ENCODE data around the gene IL13RA2. TPM values are rescaled to one million over a fixed set of nuclear protein-coding genes. Genes with fewer than 3 reads are reported as not detected.

Gene IL13RA2
- total and polyA plus RNA-seq, 2 donors (not counting 1 experiment from before 2014, with no cell fraction given): 12.7 to 42.1 TPM

GRCh38 chrX:115058276-115058675 is 40.9 kb upstream of the IL13RA2 start:
- H2AFZ ChIP-seq (ENCODE audit: low read length): no peak overlapping the region
- no peaks in the 10 kb centered on the region for H4K20me1 ChIP-seq (ENCODE audit: control insufficient read depth, extremely low read depth, insufficient read depth, low read length)
- H3K79me2 ChIP-seq (ENCODE audit: control insufficient read depth, insufficient read depth, low read length): no peaks in the 10 kb centered on the region
- H3K4me2 ChIP-seq (ENCODE audit: extremely low read depth, insufficient read depth, low read length): peak overlapping the region; percentile 13
- no peak overlapping the region for H3K9ac ChIP-seq (ENCODE audit: insufficient read depth, low read length)
- H3K4me3 ChIP-seq (replicated peaks in 1 of 4; ENCODE audit: control extremely low read depth in 1 of 4, insufficient read depth in 1 of 4, low read depth in 3 of 4, low read length in 4 of 4): no peak overlapping the region
- TF ChIP-seq CTCF (conservative IDR thresholded peaks at IDR 0.05 in 1 of 2, IDR thresholded peaks at IDR 0.05 in 1 of 2; ENCODE audit: low read depth in 1 of 2, low read length in 2 of 2) (no peak), EZH2 (IDR thresholded peaks at IDR 0.05; ENCODE audit: low read length, missing control alignments) (no peak)
- no peaks in the 10 kb centered on the region for H3K27me3 ChIP-seq (ENCODE audit: control insufficient read depth, insufficient read depth, low read length)
- H3K4me1 ChIP-seq (ENCODE audit: control insufficient read depth, extremely low read depth, insufficient read depth, low read length): peaks cover 2% of the 10 kb centered on the region
- peak overlapping the region; percentile 14 for H3K27ac ChIP-seq (ENCODE audit: insufficient read depth, low read length)
- DNase-seq (ENCODE audit: low read depth in 2 of 2): peak; percentile 88 to 92
- H3K9me3 ChIP-seq (ENCODE audit: control insufficient read depth, insufficient read depth, low read depth, low read length): no peaks in the 10 kb centered on the region
- H3K36me3 ChIP-seq (ENCODE audit: control insufficient read depth, insufficient read depth, low read length): no peaks in the 10 kb centered on the region

- TF ChIP-seq CTCF (conservative IDR thresholded peaks at IDR 0.05 in 1 of 2, IDR thresholded peaks at IDR 0.05 in 1 of 2; ENCODE audit: low read depth in 1 of 2, low read length in 2 of 2): no peak
- no peak for TF ChIP-seq EZH2 (IDR thresholded peaks at IDR 0.05; ENCODE audit: low read length, missing control alignments)
- H3K4me3 ChIP-seq (replicated peaks in 1 of 4; ENCODE audit: control extremely low read depth in 1 of 4, insufficient read depth in 1 of 4, low read depth in 3 of 4, low read length in 4 of 4): no peak overlapping the region
- H3K27me3 ChIP-seq (ENCODE audit: control insufficient read depth, insufficient read depth, low read length): no peaks in the 10 kb centered on the region
- DNase-seq (ENCODE audit: low read depth in 2 of 2): no peak
- no peak overlapping the region for H2AFZ ChIP-seq (ENCODE audit: low read length)
- no peak overlapping the region for H3K27ac ChIP-seq (ENCODE audit: insufficient read depth, low read length)
- peaks cover 2% of the 10 kb centered on the region for H3K4me1 ChIP-seq (ENCODE audit: control insufficient read depth, extremely low read depth, insufficient read depth, low read length)
- no peaks in the 10 kb centered on the region for H4K20me1 ChIP-seq (ENCODE audit: control insufficient read depth, extremely low read depth, insufficient read depth, low read length)
- no peaks in the 10 kb centered on the region for H3K79me2 ChIP-seq (ENCODE audit: control insufficient read depth, insufficient read depth, low read length)
- no peak overlapping the region for H3K4me2 ChIP-seq (ENCODE audit: extremely low read depth, insufficient read depth, low read length)
- H3K9me3 ChIP-seq (ENCODE audit: control insufficient read depth, insufficient read depth, low read depth, low read length): no peaks in the 10 kb centered on the region
- H3K36me3 ChIP-seq (ENCODE audit: control insufficient read depth, insufficient read depth, low read length): no peaks in the 10 kb centered on the region
- no peak overlapping the region for H3K9ac ChIP-seq (ENCODE audit: insufficient read depth, low read length)
These were observed 37.5 kb upstream of the IL13RA2 start for GRCh38 chrX:115054876-115055275.

DNA sequence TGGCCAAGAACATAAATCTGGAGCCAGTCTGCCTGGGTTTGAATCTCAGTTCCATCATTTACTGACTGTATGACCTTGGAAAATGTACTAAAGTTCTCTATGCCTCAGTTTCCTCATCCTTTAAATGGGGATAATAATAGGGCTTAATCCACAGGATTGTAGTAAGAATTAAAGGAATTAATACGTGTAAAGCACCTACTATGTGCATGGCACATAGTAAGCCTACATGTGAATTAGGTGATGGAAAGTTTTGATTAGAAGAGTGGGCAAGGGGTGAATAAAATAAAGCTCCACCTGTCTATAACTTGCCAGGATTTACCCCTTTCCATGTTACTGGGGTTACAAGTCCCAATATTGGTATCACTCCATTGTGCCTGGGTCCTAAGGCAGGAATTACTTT is 35.8 kb upstream of the IL13RA2 start:
- H2AFZ ChIP-seq (ENCODE audit: low read length): no peak overlapping the region
- no peaks in the 10 kb centered on the region for H3K36me3 ChIP-seq (ENCODE audit: control insufficient read depth, insufficient read depth, low read length)
- no peaks in the 10 kb centered on the region for H3K27me3 ChIP-seq (ENCODE audit: control insufficient read depth, insufficient read depth, low read length)
- H4K20me1 ChIP-seq (ENCODE audit: control insufficient read depth, extremely low read depth, insufficient read depth, low read length): no peaks in the 10 kb centered on the region
- peaks cover 2% of the 10 kb centered on the region for H3K4me1 ChIP-seq (ENCODE audit: control insufficient read depth, extremely low read depth, insufficient read depth, low read length)
- H3K4me3 ChIP-seq (replicated peaks in 1 of 4; ENCODE audit: control extremely low read depth in 1 of 4, insufficient read depth in 1 of 4, low read depth in 3 of 4, low read length in 4 of 4): no peak overlapping the region
- H3K79me2 ChIP-seq (ENCODE audit: control insufficient read depth, insufficient read depth, low read length): no peaks in the 10 kb centered on the region
- no peak overlapping the region for H3K9ac ChIP-seq (ENCODE audit: insufficient read depth, low read length)
- H3K4me2 ChIP-seq (ENCODE audit: extremely low read depth, insufficient read depth, low read length): no peak overlapping the region
- TF ChIP-seq EZH2 (IDR thresholded peaks at IDR 0.05; ENCODE audit: low read length, missing control alignments) (no peak), CTCF (conservative IDR thresholded peaks at IDR 0.05 in 1 of 2, IDR thresholded peaks at IDR 0.05 in 1 of 2; ENCODE audit: low read depth in 1 of 2, low read length in 2 of 2) (no peak)
- no peak overlapping the region for H3K27ac ChIP-seq (ENCODE audit: insufficient read depth, low read length)
- DNase-seq (ENCODE audit: low read depth in 2 of 2): no peak
- no peaks in the 10 kb centered on the region for H3K9me3 ChIP-seq (ENCODE audit: control insufficient read depth, insufficient read depth, low read depth, low read length)
